Upper lobe of left lung (tissue), 6 donors: Measurements from ENCODE around the gene MANF. TPM values are rescaled to one million over a fixed set of nuclear protein-coding genes. Genes with fewer than 3 reads are reported as not detected.
A peak's percentile ranks its signal among the peaks of the same experiment; 100 is the strongest.

Source experiments
- ATAC-seq, 2 donors: fragments of 200-7000 bp; cut with Tn5 transposase; one replicate each; pipeline ENCODE4 v1.9.1; 2022; ENCODE audit warnings: mild to moderate bottlenecking in 2 of 2, moderate library complexity in 2 of 2; ENCODE audit not compliant: low FRiP score in 2 of 2
- DNase-seq, 2 donors: peaks; one replicate each; pipeline ENCODE4 v3.0.0-alpha.2; 2019 to 2020
- H3K27ac ChIP-seq, 4 donors: fragments of 200-600 bp; sonication (generic); one replicate each; pipeline ENCODE4 v1.5.1; 2016 to 2019
- H3K27me3 ChIP-seq, 4 donors: fragments of 200-600 bp; sonication (generic); one replicate each; pipeline ENCODE4 v1.5.1; 2017 to 2019
- H3K36me3 ChIP-seq, 4 donors: fragments of 200-600 bp; sonication (generic); one replicate each; pipeline ENCODE4 v1.5.1; 2016 to 2019
- H3K4me1 ChIP-seq, 4 donors: fragments of 200-600 bp; sonication (generic); one replicate each; pipeline ENCODE4 v1.5.1; 2018 to 2019
- H3K4me3 ChIP-seq, 4 donors: fragments of 200-600 bp; sonication (generic); one replicate each; pipeline ENCODE4 v1.5.1; 2017 to 2019; ENCODE audit warnings: mild to moderate bottlenecking in 2 of 4, moderate library complexity in 1 of 4
- H3K9me3 ChIP-seq, 4 donors: fragments of 200-600 bp; sonication (generic); one replicate each; pipeline ENCODE4 v1.5.1; 2018 to 2019
- EP300 ChIP-seq, 4 donors: sonication (generic); formaldehyde crosslinking; IDR thresholded peaks; one replicate each; pipeline ENCODE4 v1.5.1; 2017; ENCODE audit warnings: antibody characterized with exemption in 4 of 4, control low read depth in 2 of 4
- POLR2A ChIP-seq, 4 donors: fragments of 450-650 bp; IDR thresholded peaks; one replicate each; pipeline ENCODE4 v1.5.1; 2016 to 2017; ENCODE audit warnings: antibody characterized with exemption in 4 of 4, mild to moderate bottlenecking in 2 of 4
- POLR2AphosphoS5 ChIP-seq, 2 donors: sonication (generic); formaldehyde crosslinking; IDR thresholded peaks; one replicate each; pipeline ENCODE4 v1.5.1; 2017; ENCODE audit warnings: antibody characterized with exemption in 2 of 2
- WGBS, 2 donors: methylation state at CpG; one replicate each; pipeline ENCODE4 v1.1.5; 2017 to 2018; 5-methylcytosine and 5-hydroxymethylcytosine counted together
- total RNA-seq, 6 donors: library from RNA; depleted of rRNA in 4 of 6; stranded (reverse); fragments of >200 nt in 4 of 6; gene quantifications; one replicate each; pipeline versions ENCODE4 v1.1.0 to v1.2.1, GENCODE V29; 2016 to 2021
- TF ChIP-seq, protein P1 (sequence below), 6 experiments: fragments of 450-650 bp in 4 of 6; fragments of 200-600 bp in 2 of 6; sonication (generic) in 2 of 6; IDR thresholded peaks; one replicate each; pipeline ENCODE4 v1.5.1; 2016 to 2019; ENCODE audit warnings: antibody characterized with exemption in 6 of 6
- donor health status: DM: no; HTN: no; CAD: no; lungs with moderate emphysema.
- donor health status: DM: no; HTN: yes; CAD: no; lungs with severe emphysema.

The MANF gene
- total RNA-seq, 6 donors from 2014 or later, result 19.0 to 102 (median 54.5) TPM

GRCh38 chr3:51395493-51396213 lies 10.6 kb downstream of the MANF start:
- peaks cover 6 to 81% (median 60%) of the 10 kb centered on the region in 4 donors for H3K36me3 ChIP-seq
- DNase-seq, result no peak

DNA sequence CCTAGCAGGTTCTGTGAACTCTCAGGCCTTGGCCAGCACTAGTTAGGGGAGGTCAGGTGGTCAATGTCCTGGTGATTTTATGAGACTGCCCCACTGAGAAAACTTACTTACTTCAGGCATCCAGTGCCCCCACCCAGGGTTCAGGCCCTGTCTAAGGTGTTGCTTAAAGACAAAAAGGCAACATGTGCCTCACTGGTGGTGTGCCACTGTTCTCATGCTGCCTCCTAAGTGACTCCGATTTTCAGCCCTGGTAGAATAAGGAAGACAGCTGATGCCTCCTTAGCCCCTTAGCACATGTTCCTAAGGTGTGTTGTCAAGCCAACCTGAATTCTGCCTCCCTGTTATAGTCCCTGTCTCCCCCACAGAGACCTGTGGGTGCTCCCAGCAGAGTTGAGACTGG lies 11.3 kb downstream of the MANF start:
- H3K36me3 ChIP-seq, result peaks cover 6 to 81% (median 61%) of the 10 kb centered on the region in 4 donors

More at GRCh38 chr3:51395493-51396213, 10.6 kb downstream of the MANF start:
- 82 to 85% methylated on average over 9 to 12 of the region's 12 CpGs for WGBS, 2 donors
- TF ChIP-seq POLR2AphosphoS5 (IDR thresholded peaks at IDR 0.05) (no peak), EP300 (IDR thresholded peaks at IDR 0.05) (no peak), POLR2A (IDR thresholded peaks at IDR 0.05) (no peak)
- TF ChIP-seq, protein P1, sequence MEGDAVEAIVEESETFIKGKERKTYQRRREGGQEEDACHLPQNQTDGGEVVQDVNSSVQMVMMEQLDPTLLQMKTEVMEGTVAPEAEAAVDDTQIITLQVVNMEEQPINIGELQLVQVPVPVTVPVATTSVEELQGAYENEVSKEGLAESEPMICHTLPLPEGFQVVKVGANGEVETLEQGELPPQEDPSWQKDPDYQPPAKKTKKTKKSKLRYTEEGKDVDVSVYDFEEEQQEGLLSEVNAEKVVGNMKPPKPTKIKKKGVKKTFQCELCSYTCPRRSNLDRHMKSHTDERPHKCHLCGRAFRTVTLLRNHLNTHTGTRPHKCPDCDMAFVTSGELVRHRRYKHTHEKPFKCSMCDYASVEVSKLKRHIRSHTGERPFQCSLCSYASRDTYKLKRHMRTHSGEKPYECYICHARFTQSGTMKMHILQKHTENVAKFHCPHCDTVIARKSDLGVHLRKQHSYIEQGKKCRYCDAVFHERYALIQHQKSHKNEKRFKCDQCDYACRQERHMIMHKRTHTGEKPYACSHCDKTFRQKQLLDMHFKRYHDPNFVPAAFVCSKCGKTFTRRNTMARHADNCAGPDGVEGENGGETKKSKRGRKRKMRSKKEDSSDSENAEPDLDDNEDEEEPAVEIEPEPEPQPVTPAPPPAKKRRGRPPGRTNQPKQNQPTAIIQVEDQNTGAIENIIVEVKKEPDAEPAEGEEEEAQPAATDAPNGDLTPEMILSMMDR (IDR thresholded peaks at IDR 0.05), result no peak
- ATAC-seq, result no peak
- Histone ChIP-seq H3K9me3 (no peaks in the 10 kb centered on the region), H3K4me1 (peaks cover 31 to 54% (median 35%) of the 10 kb centered on the region in 4 donors), H3K4me3 (no peak overlapping the region), H3K27ac (peak overlapping the region in 1 of 4 donors; percentile 13), H3K27me3 (no peaks in the 10 kb centered on the region)

GRCh38 chr3:51397392-51397791 lies 12.3 kb downstream of the MANF start:
- DNase-seq (no peak), ATAC-seq (no peak)
- TF ChIP-seq, protein P1 (IDR thresholded peaks at IDR 0.05), result no peak
- TF ChIP-seq POLR2AphosphoS5 (IDR thresholded peaks at IDR 0.05), result no peak
- no peak for TF ChIP-seq EP300 (IDR thresholded peaks at IDR 0.05)
- TF ChIP-seq POLR2A (IDR thresholded peaks at IDR 0.05), result no peak
- Histone ChIP-seq H3K27ac (no peak overlapping the region), H3K4me3 (no peak overlapping the region), H3K27me3 (no peaks in the 10 kb centered on the region), H3K4me1 (peaks cover 24 to 44% (median 25%) of the 10 kb centered on the region in 4 donors), H3K9me3 (no peaks in the 10 kb centered on the region), H3K36me3 (peaks cover 6 to 87% (median 61%) of the 10 kb centered on the region in 4 donors)
- WGBS, 2 donors, result 77% methylated on average over 5 of the region's 5 CpGs

More for the DNA sequence above, 11.3 kb downstream of the MANF start:
- Histone ChIP-seq H3K4me1 (peaks cover 30 to 51% (median 32%) of the 10 kb centered on the region in 4 donors), H3K4me3 (no peak overlapping the region), H3K9me3 (no peaks in the 10 kb centered on the region), H3K27ac (peak overlapping the region in 1 of 4 donors; percentile 13), H3K27me3 (no peaks in the 10 kb centered on the region)
- TF ChIP-seq, protein P1 (IDR thresholded peaks at IDR 0.05), result no peak
- TF ChIP-seq POLR2AphosphoS5 (IDR thresholded peaks at IDR 0.05), result no peak
- TF ChIP-seq EP300 (IDR thresholded peaks at IDR 0.05), result no peak
- no peak for TF ChIP-seq POLR2A (IDR thresholded peaks at IDR 0.05)
- 100% methylated on average over 1 of the region's 1 CpG for WGBS, 2 donors
- ATAC-seq, result no peak
- DNase-seq, result no peak

- no peak for DNase-seq
- no peak for TF ChIP-seq POLR2AphosphoS5 (IDR thresholded peaks at IDR 0.05)
- TF ChIP-seq, protein P1 (IDR thresholded peaks at IDR 0.05), result no peak
- no peak for TF ChIP-seq EP300 (IDR thresholded peaks at IDR 0.05)
- no peak for TF ChIP-seq POLR2A (IDR thresholded peaks at IDR 0.05)
- Histone ChIP-seq H3K9me3 (no peaks in the 10 kb centered on the region), H3K4me3 (no peak overlapping the region), H3K27me3 (no peaks in the 10 kb centered on the region), H3K4me1 (peaks cover 10 to 31% (median 14%) of the 10 kb centered on the region in 4 donors), H3K36me3 (peaks cover 11 to 85% (median 54%) of the 10 kb centered on the region in 4 donors), H3K27ac (no peak overlapping the region)
- 76 to 87% methylated on average over 8 of the region's 8 CpGs for WGBS, 2 donors
- no peak for ATAC-seq
These were observed 13.7 kb downstream of the MANF start for GRCh38 chr3:51398595-51399310.
